H9 (cell line): ENCODE measurements around the gene LBX2. TPM values are rescaled to one million over a fixed set of nuclear protein-coding genes. Genes with fewer than 3 reads are reported as not detected.

Experiments
- DNase-seq: peaks from one replicate; pipeline ENCODE4 v3.0.0-alpha.2; 2017
- H2AFZ ChIP-seq: one replicate; pipeline ENCODE4 v1.6.1; 2013; ENCODE audit warnings: mild to moderate bottlenecking, low read length, control low read depth, moderate library complexity
- H2AK5ac ChIP-seq: 2 replicates; pipeline ENCODE4 v1.6.1; 2013; ENCODE audit warnings: low read length, control low read depth, mixed read lengths; ENCODE audit not compliant: insufficient read length
- H2BK120ac ChIP-seq: one replicate; pipeline ENCODE4 v1.6.1; 2013; ENCODE audit warnings: low read depth, mild to moderate bottlenecking, low read length, control low read depth, inconsistent platforms; ENCODE audit not compliant: poor library complexity, severe bottlenecking
- H2BK12ac ChIP-seq: 2 replicates; pipeline ENCODE4 v1.6.1; 2013; ENCODE audit warnings: low read length, control low read depth, mixed read lengths, low read depth; ENCODE audit not compliant: insufficient read length
- H2BK15ac ChIP-seq: 2 replicates; pipeline ENCODE4 v1.6.1; 2013; ENCODE audit warnings: low read depth, low read length, control low read depth
- H2BK20ac ChIP-seq: one replicate; pipeline ENCODE4 v1.6.1; 2013; ENCODE audit warnings: low read depth, mild to moderate bottlenecking, low read length, control low read depth, inconsistent platforms; ENCODE audit not compliant: poor library complexity, severe bottlenecking
- H2BK5ac ChIP-seq: 2 replicates; pipeline ENCODE4 v1.6.1; 2013; ENCODE audit warnings: low read length, control low read depth, mixed read lengths; ENCODE audit not compliant: insufficient read length
- H3K14ac ChIP-seq: 2 replicates; pipeline ENCODE4 v1.6.1; 2013; ENCODE audit warnings: low read length, control low read depth; ENCODE audit not compliant: insufficient read depth
- H3K18ac ChIP-seq: 2 replicates; pipeline ENCODE4 v1.6.1; 2013; ENCODE audit warnings: low read depth, mild to moderate bottlenecking, mixed read lengths, low read length, control low read depth; ENCODE audit not compliant: insufficient read length
- H3K23ac ChIP-seq: 2 replicates; pipeline ENCODE4 v1.6.1; 2013; ENCODE audit warnings: low read length, control low read depth, mixed read lengths, low read depth; ENCODE audit not compliant: insufficient read length
- H3K23me2 ChIP-seq: 2 replicates; pipeline ENCODE4 v1.6.1; 2013; ENCODE audit warnings: low read depth, mild to moderate bottlenecking, mixed read lengths, low read length, control low read depth; ENCODE audit not compliant: insufficient read length, poor library complexity, severe bottlenecking
- H3K27ac ChIP-seq: 2 replicates; pipeline ENCODE4 v1.5.1; 2013; ENCODE audit warnings: low read length, control low read depth, mixed read lengths, low read depth; ENCODE audit not compliant: insufficient read length
- H3K27me3 ChIP-seq: 2 replicates; pipeline ENCODE4 v1.6.1; 2013; ENCODE audit warnings: low read length, control low read depth, inconsistent platforms; ENCODE audit not compliant: insufficient read depth
- H3K4ac ChIP-seq: 2 replicates; pipeline ENCODE4 v1.6.1; 2013; ENCODE audit warnings: low read depth, mild to moderate bottlenecking, control low read depth, inconsistent platforms, low read length, moderate library complexity
- H3K4me1 ChIP-seq: 2 replicates; pipeline ENCODE4 v1.6.1; 2013; ENCODE audit warnings: low read length, control low read depth, inconsistent platforms; ENCODE audit not compliant: insufficient read depth
- H3K4me2 ChIP-seq: 2 replicates; pipeline ENCODE4 v1.6.1; 2013; ENCODE audit warnings: low read length, control low read depth, mixed read lengths; ENCODE audit not compliant: insufficient read length, insufficient read depth
- H3K56ac ChIP-seq: 2 replicates; pipeline ENCODE4 v1.6.1; 2013; ENCODE audit warnings: low read depth, mild to moderate bottlenecking, mixed read lengths, low read length, control low read depth; ENCODE audit not compliant: insufficient read length
- H3K79me1 ChIP-seq: 2 replicates; pipeline ENCODE4 v1.6.1; 2013; ENCODE audit warnings: low read depth, mild to moderate bottlenecking, moderate library complexity, low read length, control low read depth, inconsistent platforms; ENCODE audit not compliant: insufficient read depth, poor library complexity, severe bottlenecking
- H3K79me2 ChIP-seq: 2 replicates; pipeline ENCODE4 v1.6.1; 2013; ENCODE audit warnings: low read length, control low read depth, inconsistent platforms; ENCODE audit not compliant: insufficient read depth
- H3K9ac ChIP-seq: 2 replicates; pipeline ENCODE4 v1.6.1; 2013; ENCODE audit warnings: low read length, control low read depth, mixed read lengths; ENCODE audit not compliant: insufficient read length; ENCODE audit errors: extremely low read depth
- H3K9me3 ChIP-seq: one replicate; pipeline ENCODE4 v1.6.1; 2013; ENCODE audit warnings: low read depth, low read length, inconsistent platforms; ENCODE audit not compliant: control insufficient read depth
- H3T11ph ChIP-seq: one replicate; pipeline ENCODE4 v1.6.1; 2013; ENCODE audit warnings: mild to moderate bottlenecking, low read length, control low read depth, inconsistent platforms
- H4K20me1 ChIP-seq: one replicate; pipeline ENCODE4 v1.6.1; 2013; ENCODE audit not compliant: control insufficient read depth, insufficient read length, insufficient read depth
- H4K5ac ChIP-seq: 2 replicates; pipeline ENCODE4 v1.6.1; 2013; ENCODE audit warnings: low read depth, mild to moderate bottlenecking, mixed read lengths, low read length, control low read depth; ENCODE audit not compliant: insufficient read length
- H4K8ac ChIP-seq: replicated peaks from 2 replicates; pipeline ENCODE4 v1.6.1; 2013; ENCODE audit warnings: low read length, control low read depth, mixed read lengths, low read depth; ENCODE audit not compliant: insufficient read length
- H4K91ac ChIP-seq: 2 replicates; pipeline ENCODE4 v1.6.1; 2013; ENCODE audit warnings: low read depth, mild to moderate bottlenecking, moderate library complexity, mixed read lengths, low read length, control low read depth; ENCODE audit not compliant: insufficient read length
- H3K27ac Mint-ChIP-seq, 3 experiments: 2 replicates in 2 of 3; 3 replicates in 1 of 3; pipeline ENCODE4 v1.8.0; 2020 to 2021; ENCODE audit warnings: mixed read lengths in 3 of 3, mild to moderate bottlenecking in 1 of 3, moderate library complexity in 1 of 3
- H3K27me3 Mint-ChIP-seq: 2 replicates; pipeline ENCODE4 v1.8.0; 2021; ENCODE audit warnings: low read depth, mild to moderate bottlenecking, moderate library complexity, mixed read lengths
- H3K36me3 Mint-ChIP-seq, 3 experiments: 2 replicates in 2 of 3; 3 replicates in 1 of 3; pipeline ENCODE4 v1.8.0; 2020 to 2021; ENCODE audit warnings: low read depth in 3 of 3, mixed read lengths in 3 of 3; ENCODE audit not compliant: insufficient read depth in 1 of 3
- H3K4me1 Mint-ChIP-seq, 2 experiments: 2 replicates each; pipeline ENCODE4 v1.8.0; 2020; ENCODE audit warnings: mixed read lengths in 2 of 2
- H3K4me3 Mint-ChIP-seq, 2 experiments: 2 replicates in 1 of 2; 3 replicates in 1 of 2; pipeline ENCODE4 v1.8.0; 2020 to 2021; ENCODE audit warnings: mild to moderate bottlenecking in 2 of 2, mixed read lengths in 2 of 2, moderate library complexity in 1 of 2
- H3K9me3 Mint-ChIP-seq, 2 experiments: 2 replicates in 1 of 2; 3 replicates in 1 of 2; pipeline ENCODE4 v1.8.0; 2020; ENCODE audit warnings: mild to moderate bottlenecking in 2 of 2, mixed read lengths in 2 of 2, moderate library complexity in 1 of 2
- WGBS: extraction: QIAGEN DNeasy Blood & Tissue Kit; methylation state at CpG from one replicate; pipeline ENCODE4 v1.1.7; 2013; ENCODE audit warnings: missing lambda C conversion rate, low lambda C conversion rate, mixed read lengths; ENCODE audit not compliant: insufficient read length; ENCODE audit errors: extremely low coverage; 5-methylcytosine and 5-hydroxymethylcytosine counted together
- total RNA-seq: library from RNA; stranded (reverse); gene quantifications from 2 replicates; pipeline ENCODE4 v1.2.1, GENCODE V29; 2021
- TF ChIP-seq, protein P1 (sequence below): fragments of 200-600 bp; sonication (generic); conservative IDR thresholded peaks from 3 replicates; pipeline ENCODE4 v1.8.0; 2021; ENCODE audit warnings: antibody characterized with exemption, mild to moderate bottlenecking

Gene LBX2
- total RNA-seq, 1 experiment from 2014 or later: 1.1 TPM

DNA sequence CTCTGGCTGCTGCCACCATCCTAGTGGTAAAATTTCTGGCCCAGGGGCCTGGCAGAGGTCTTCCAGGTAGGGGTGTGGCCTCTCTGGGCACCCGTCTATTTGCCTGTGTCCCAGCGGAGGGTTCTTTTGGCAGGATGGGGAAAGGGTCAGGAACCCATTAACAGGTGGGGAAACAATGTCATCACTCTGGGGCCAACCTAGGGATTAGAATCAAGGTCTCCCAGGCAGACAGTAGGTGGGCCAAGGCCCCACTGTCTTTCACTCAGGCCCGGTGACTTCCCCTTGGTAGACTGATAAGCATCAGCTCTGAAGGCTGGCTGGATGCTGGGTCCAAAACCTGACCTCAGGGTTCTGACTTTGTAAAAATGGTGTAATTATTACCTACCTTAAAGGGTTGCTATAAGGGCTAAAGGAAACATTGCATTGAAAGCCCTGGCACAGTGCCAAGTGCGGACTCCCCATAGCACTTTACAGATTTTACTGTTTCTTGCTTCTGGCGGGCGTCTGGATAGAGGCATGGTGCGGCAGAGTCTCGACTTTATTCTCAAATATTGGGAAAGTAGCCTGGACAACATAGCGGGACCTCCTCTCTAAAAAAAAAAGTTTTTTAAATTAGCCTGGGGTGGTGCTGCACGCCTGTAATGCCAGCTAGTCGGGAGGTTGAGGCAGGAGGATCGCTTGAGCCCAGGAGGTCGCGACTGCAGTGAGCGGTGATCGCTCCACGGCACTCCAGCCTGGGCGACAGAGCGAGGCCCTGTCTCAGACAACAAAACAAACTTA, 2.2 kb downstream of the LBX2 start:
- no peak for DNase-seq
- Histone ChIP-seq H3K27me3 (peaks cover 65% of the 10 kb centered on the region), H3K18ac (no peak overlapping the region), H3K9ac (no peak overlapping the region), H3K79me2 (no peaks in the 10 kb centered on the region), H3T11ph (no peak overlapping the region), H3K27ac (no peak overlapping the region), H3K14ac (no peak overlapping the region), H3K79me1 (no peaks in the 10 kb centered on the region), H3K4me1 (no peaks in the 10 kb centered on the region), H4K8ac (no peak overlapping the region), H3K23ac (no peak overlapping the region), H2BK15ac (no peak overlapping the region), H2AK5ac (no peak overlapping the region), H2AFZ (no peak overlapping the region), H3K56ac (no peak overlapping the region), H4K91ac (no peak overlapping the region), H3K4me2 (peak overlapping the region; percentile 59), H3K23me2 (peaks cover 25% of the 10 kb centered on the region), H2BK20ac (no peak overlapping the region), H2BK5ac (no peak overlapping the region), H2BK12ac (no peak overlapping the region), H2BK120ac (no peak overlapping the region), H3K4ac (no peak overlapping the region), H3K9me3 (no peaks in the 10 kb centered on the region), H4K20me1 (no peaks in the 10 kb centered on the region), H4K5ac (no peak overlapping the region)
- Mint-ChIP-seq H3K4me1 (peaks cover 32 to 43% of the 10 kb centered on the region in 2 experiments), H3K36me3 (peaks cover 16 to 25% (median 22%) of the 10 kb centered on the region in 3 experiments), H3K27me3 (peaks cover 79% of the 10 kb centered on the region), H3K9me3 (peaks cover 0 to 2% of the 10 kb centered on the region in 2 experiments; a peak in 2 of 5 replicates), H3K4me3 (peak overlapping the region; percentile 75 to 82), H3K27ac (no peak overlapping the region)
- TF ChIP-seq, protein P1, sequence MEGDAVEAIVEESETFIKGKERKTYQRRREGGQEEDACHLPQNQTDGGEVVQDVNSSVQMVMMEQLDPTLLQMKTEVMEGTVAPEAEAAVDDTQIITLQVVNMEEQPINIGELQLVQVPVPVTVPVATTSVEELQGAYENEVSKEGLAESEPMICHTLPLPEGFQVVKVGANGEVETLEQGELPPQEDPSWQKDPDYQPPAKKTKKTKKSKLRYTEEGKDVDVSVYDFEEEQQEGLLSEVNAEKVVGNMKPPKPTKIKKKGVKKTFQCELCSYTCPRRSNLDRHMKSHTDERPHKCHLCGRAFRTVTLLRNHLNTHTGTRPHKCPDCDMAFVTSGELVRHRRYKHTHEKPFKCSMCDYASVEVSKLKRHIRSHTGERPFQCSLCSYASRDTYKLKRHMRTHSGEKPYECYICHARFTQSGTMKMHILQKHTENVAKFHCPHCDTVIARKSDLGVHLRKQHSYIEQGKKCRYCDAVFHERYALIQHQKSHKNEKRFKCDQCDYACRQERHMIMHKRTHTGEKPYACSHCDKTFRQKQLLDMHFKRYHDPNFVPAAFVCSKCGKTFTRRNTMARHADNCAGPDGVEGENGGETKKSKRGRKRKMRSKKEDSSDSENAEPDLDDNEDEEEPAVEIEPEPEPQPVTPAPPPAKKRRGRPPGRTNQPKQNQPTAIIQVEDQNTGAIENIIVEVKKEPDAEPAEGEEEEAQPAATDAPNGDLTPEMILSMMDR: no peak
- no CpG with 5 or more reads among the region's 19 CpGs for WGBS
